Panc1 (cell line): ENCODE measurements around the gene FLYWCH2. TPM values are rescaled to one million over a fixed set of nuclear protein-coding genes. Genes with fewer than 3 reads are reported as not detected.

ENCODE experiments used
- ATAC-seq: fragments of 200-7000 bp; cut with Tn5 transposase; 2 replicates; pipeline ENCODE4 v1.9.1; 2020; ENCODE audit warnings: mild to moderate bottlenecking, moderate library complexity
- BruUV-seq: library from RNA; stranded (reverse); fragments of 400-500 nt; replicated peaks from 2 replicates; lab custom pipeline; 2021; lab: Mats Ljungman, UMichigan
- CTCF ChIA-PET: fragments of 300-600 bp; sonication (Branson Sonifier 250); formaldehyde crosslinking; loops from one replicate; lab custom pipeline; 2022; ENCODE audit warnings: antibody characterized with exemption; lab: Charles Lee
- POLR2A ChIA-PET: fragments of 300-600 bp; sonication (Branson Sonifier 250); formaldehyde crosslinking; loops from one replicate; lab custom pipeline; 2022; ENCODE audit warnings: antibody characterized with exemption; lab: Charles Lee
- DNase-seq: peaks from one replicate; pipeline ENCODE4 v3.0.0-alpha.2; 2010; ENCODE audit warnings: low read depth, low spot score
- H3K27ac ChIP-seq: 2 replicates; pipeline ENCODE4 v1.5.1; 2011; ENCODE audit warnings: mild to moderate bottlenecking, low read length, inconsistent platforms
- H3K27me3 ChIP-seq: fragments of 200-500 bp; sonication (Bioruptor generic); 2 replicates; pipeline ENCODE4 v1.6.0; 2014; ENCODE audit warnings: low read length, inconsistent platforms; ENCODE audit not compliant: control insufficient read depth, insufficient read depth
- H3K36me3 ChIP-seq: fragments of 200-500 bp; sonication (Bioruptor generic); 2 replicates; pipeline ENCODE4 v1.5.1; 2014; ENCODE audit warnings: inconsistent platforms, mild to moderate bottlenecking, low read length, moderate library complexity; ENCODE audit not compliant: control insufficient read depth, insufficient read depth
- H3K4me1 ChIP-seq: 2 replicates; pipeline ENCODE4 v1.5.1; 2011; ENCODE audit warnings: inconsistent platforms, mild to moderate bottlenecking, low read length, moderate library complexity; ENCODE audit not compliant: control insufficient read depth, insufficient read depth
- H3K4me3 ChIP-seq, 2 experiments: 2 replicates each; pipeline ENCODE4 v1.5.1; 2011 to 2012; ENCODE audit warnings: low read depth in 2 of 2, low read length in 2 of 2, mild to moderate bottlenecking in 2 of 2, inconsistent platforms in 1 of 2, moderate library complexity in 1 of 2
- H3K9me3 ChIP-seq: fragments of 200-500 bp; sonication (Bioruptor generic); 2 replicates; pipeline ENCODE4 v1.5.1; 2014; ENCODE audit warnings: low read depth, mild to moderate bottlenecking, inconsistent platforms, low read length, moderate library complexity; ENCODE audit not compliant: control insufficient read depth, insufficient read depth
- POLR2AphosphoS5 ChIP-seq: IDR thresholded peaks from 2 replicates; pipeline ENCODE4 v1.6.1; 2012; ENCODE audit warnings: mild to moderate bottlenecking, low read depth, low read length, moderate library complexity
- SIN3A ChIP-seq: IDR thresholded peaks from 2 replicates; pipeline ENCODE4 v1.6.1; 2012; ENCODE audit warnings: low read depth, mild to moderate bottlenecking, low read length, moderate library complexity, borderline replicate concordance; ENCODE audit not compliant: insufficient read depth
- TCF7L2 ChIP-seq: IDR thresholded peaks from 2 replicates; pipeline ENCODE4 v1.6.1; 2011; ENCODE audit warnings: mild to moderate bottlenecking, low read depth, low read length, inconsistent platforms
- in situ Hi-C: cut with HindIII; loops from 2 replicates; pipeline ENCODE4 v1.10.0; 2016; ENCODE audit warnings: low sequenced_read_pairs, low pct_unique_long_range_greater_than_20kb
- intact Hi-C: fragments of 100-400 bp; cut with micrococcal nuclease; formaldehyde crosslinking; loops from one replicate; pipeline ENCODE4 v1.10.0; 2022; ENCODE audit not compliant: unreplicated experiment
- total RNA-seq: library from RNA; stranded (reverse); gene quantifications from one replicate; pipeline ENCODE4 v1.2.1, GENCODE V29; 2021; ENCODE audit not compliant: unreplicated experiment
- TF ChIP-seq, protein P1 (sequence below): fragments of 450-650 bp; IDR thresholded peaks from 2 replicates; pipeline ENCODE4 v1.5.1; 2017; ENCODE audit warnings: mild to moderate bottlenecking
- TF ChIP-seq, protein P2 (sequence below), 2 experiments: IDR thresholded peaks; 2 replicates each; pipeline ENCODE4 v1.6.1; 2011 to 2012; ENCODE audit warnings: low read depth in 2 of 2, control low read depth in 1 of 2, low read length in 1 of 2, mild to moderate bottlenecking in 1 of 2, moderate library complexity in 1 of 2; ENCODE audit not compliant: insufficient read depth in 1 of 2

FLYWCH2 gene
- total RNA-seq, 1 experiment from 2014 or later, result 77.3 TPM

DNA sequence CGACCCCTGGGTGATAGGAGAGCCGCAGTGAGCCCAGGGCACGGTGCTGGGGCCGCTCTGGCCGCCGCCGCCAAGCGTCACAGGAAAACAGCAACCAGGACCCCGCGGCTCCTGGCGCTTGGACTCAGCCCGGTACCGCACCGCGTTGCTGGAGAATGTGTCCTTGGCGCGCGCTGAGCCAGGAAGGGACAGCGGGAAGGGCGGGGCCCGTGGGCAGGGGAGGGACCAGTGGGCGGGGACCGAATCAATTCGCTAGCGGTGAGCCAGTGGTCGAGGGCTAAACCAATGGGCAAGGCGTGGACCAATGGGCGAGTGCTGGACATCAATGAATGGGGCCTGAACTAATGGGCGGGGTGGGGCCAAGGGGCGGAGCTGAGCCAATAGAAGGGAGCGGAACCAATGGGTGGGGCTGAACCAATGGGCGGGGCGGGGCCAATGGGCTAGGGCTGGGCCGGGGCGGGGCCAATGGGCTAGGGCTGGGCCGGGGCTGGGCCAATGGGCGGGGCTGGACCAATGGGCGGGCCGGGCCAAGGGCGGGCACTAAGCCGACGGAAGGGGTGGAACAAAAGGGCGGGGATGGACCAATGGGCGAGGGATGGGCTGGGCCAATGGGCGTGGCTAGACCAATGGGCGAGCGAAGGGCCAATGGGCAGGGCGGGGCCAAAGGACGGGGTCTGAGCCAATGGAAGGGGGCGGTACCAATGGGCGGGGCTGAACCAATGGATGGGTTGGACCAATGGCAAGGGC, 22.4 kb downstream of the FLYWCH2 start:
- ChIA-PET POLR2A (interaction anchor here (0.8 kb wide), 1 partner anchor 159 kb away, joined by 3 read pairs; no protein-coding TSS in a partner anchor), CTCF (interaction anchor here (0.6 to 1.0 kb wide), 4 partner anchors 23 to 66 kb away, joined by 3 to 14 read pairs (median 4); partner anchors contain the start of gene FLYWCH2)
- no peaks in the 10 kb centered on the region for H3K36me3 ChIP-seq
- intact Hi-C loops, result no loop called here
- peak; percentile 94 for TF ChIP-seq SIN3A
- TF ChIP-seq, protein P1, sequence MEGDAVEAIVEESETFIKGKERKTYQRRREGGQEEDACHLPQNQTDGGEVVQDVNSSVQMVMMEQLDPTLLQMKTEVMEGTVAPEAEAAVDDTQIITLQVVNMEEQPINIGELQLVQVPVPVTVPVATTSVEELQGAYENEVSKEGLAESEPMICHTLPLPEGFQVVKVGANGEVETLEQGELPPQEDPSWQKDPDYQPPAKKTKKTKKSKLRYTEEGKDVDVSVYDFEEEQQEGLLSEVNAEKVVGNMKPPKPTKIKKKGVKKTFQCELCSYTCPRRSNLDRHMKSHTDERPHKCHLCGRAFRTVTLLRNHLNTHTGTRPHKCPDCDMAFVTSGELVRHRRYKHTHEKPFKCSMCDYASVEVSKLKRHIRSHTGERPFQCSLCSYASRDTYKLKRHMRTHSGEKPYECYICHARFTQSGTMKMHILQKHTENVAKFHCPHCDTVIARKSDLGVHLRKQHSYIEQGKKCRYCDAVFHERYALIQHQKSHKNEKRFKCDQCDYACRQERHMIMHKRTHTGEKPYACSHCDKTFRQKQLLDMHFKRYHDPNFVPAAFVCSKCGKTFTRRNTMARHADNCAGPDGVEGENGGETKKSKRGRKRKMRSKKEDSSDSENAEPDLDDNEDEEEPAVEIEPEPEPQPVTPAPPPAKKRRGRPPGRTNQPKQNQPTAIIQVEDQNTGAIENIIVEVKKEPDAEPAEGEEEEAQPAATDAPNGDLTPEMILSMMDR, result no peak
- TF ChIP-seq, protein P2, sequence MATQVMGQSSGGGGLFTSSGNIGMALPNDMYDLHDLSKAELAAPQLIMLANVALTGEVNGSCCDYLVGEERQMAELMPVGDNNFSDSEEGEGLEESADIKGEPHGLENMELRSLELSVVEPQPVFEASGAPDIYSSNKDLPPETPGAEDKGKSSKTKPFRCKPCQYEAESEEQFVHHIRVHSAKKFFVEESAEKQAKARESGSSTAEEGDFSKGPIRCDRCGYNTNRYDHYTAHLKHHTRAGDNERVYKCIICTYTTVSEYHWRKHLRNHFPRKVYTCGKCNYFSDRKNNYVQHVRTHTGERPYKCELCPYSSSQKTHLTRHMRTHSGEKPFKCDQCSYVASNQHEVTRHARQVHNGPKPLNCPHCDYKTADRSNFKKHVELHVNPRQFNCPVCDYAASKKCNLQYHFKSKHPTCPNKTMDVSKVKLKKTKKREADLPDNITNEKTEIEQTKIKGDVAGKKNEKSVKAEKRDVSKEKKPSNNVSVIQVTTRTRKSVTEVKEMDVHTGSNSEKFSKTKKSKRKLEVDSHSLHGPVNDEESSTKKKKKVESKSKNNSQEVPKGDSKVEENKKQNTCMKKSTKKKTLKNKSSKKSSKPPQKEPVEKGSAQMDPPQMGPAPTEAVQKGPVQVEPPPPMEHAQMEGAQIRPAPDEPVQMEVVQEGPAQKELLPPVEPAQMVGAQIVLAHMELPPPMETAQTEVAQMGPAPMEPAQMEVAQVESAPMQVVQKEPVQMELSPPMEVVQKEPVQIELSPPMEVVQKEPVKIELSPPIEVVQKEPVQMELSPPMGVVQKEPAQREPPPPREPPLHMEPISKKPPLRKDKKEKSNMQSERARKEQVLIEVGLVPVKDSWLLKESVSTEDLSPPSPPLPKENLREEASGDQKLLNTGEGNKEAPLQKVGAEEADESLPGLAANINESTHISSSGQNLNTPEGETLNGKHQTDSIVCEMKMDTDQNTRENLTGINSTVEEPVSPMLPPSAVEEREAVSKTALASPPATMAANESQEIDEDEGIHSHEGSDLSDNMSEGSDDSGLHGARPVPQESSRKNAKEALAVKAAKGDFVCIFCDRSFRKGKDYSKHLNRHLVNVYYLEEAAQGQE (IDR thresholded peaks at IDR 0.05; ENCODE audit: insufficient read depth in 1 of 2, low read depth in 2 of 2, low read length in 1 of 2), result peak; percentile 36 to 65; a peak in 2 of 4 replicates
- TF ChIP-seq TCF7L2, result no peak
- TF ChIP-seq POLR2AphosphoS5, result peak; percentile 100
- no TSS peak for BruUV-seq
- ATAC-seq, result peak; percentile 84
- DNase-seq, result peak; percentile 98
- peak overlapping the region; percentile 64 to 92 for H3K4me3 ChIP-seq
- peak overlapping the region; percentile 96 for H3K27ac ChIP-seq
- peaks cover 6% of the 10 kb centered on the region for H3K4me1 ChIP-seq
- H3K9me3 ChIP-seq, result no peaks in the 10 kb centered on the region
- H3K27me3 ChIP-seq, result no peaks in the 10 kb centered on the region
- in situ Hi-C loops, result no loop called here

DNA sequence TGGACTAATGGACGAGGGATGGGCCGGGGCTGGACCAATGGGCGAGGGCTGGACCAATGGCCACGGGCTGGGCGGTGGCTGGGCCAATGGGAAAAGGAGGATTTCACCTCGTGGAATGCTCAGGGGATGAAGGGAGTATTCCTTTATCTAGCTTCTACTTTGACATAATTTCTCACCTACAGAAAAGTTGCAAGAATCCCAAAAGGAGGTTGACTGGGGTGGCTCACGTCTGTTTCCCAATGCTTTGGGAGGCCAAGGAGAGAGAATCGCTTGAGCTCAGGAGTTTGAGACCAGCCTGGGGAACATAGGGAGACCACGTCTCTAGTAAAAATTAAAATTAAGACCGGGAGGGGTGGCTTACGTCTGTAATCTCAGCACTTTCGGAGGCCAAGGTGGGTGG, 23.0 kb downstream of the FLYWCH2 start:
- no peak for DNase-seq
- ChIA-PET POLR2A (interaction anchor here (0.8 kb wide), 1 partner anchor 160 kb away, joined by 3 read pairs; no protein-coding TSS in a partner anchor), CTCF (interaction anchor here (0.6 to 2.2 kb wide), 4 partner anchors 23 to 67 kb away, joined by 3 to 12 read pairs (median 4); partner anchors contain the start of gene FLYWCH2)
- no peaks in the 10 kb centered on the region for H3K27me3 ChIP-seq
- no TSS peak for BruUV-seq
- peak overlapping the region; percentile 76 for H3K27ac ChIP-seq
- no peaks in the 10 kb centered on the region for H3K9me3 ChIP-seq
- H3K36me3 ChIP-seq, result no peaks in the 10 kb centered on the region
- intact Hi-C loops (no loop called here), in situ Hi-C loops (no loop called here)
- H3K4me1 ChIP-seq, result peaks cover 6% of the 10 kb centered on the region
- ATAC-seq, result peak; percentile 88
- H3K4me3 ChIP-seq, result peak overlapping the region; percentile 29 to 58
- no peak for TF ChIP-seq SIN3A
- no peak for TF ChIP-seq POLR2AphosphoS5
- TF ChIP-seq, protein P2 (IDR thresholded peaks at IDR 0.05; ENCODE audit: insufficient read depth in 1 of 2, low read depth in 2 of 2, low read length in 1 of 2), result no peak
- TF ChIP-seq, protein P1, result no peak
- no peak for TF ChIP-seq TCF7L2
